ENCODE results near the gene TMEM198. TPM values are rescaled to one million over a fixed set of nuclear protein-coding genes. Genes with fewer than 3 reads are reported as not detected.

The TMEM198 gene
- total and polyA plus RNA-seq, 9 of the 15 experiments (the other 6 are each of a cell fraction or from before 2014, with no cell fraction given): 0.03 to 3.8 (median 1.0) TPM

GRCh38 chr2:219541611-219542180 is 2.1 kb upstream of the TMEM198 start (continued):
- no peak for TF ChIP-seq GTF2B (IDR thresholded peaks at IDR 0.05; ENCODE audit: extremely low read depth, insufficient read length)
- no peak for TF ChIP-seq ZKSCAN1 (IDR thresholded peaks at IDR 0.05; ENCODE audit: low read depth, low read length)
- no peak for TF ChIP-seq DMBX1 (CRISPR knock-in tag; IDR thresholded peaks at IDR 0.05; ENCODE audit: borderline replicate concordance)
- no peak for TF ChIP-seq ZNF3 (CRISPR knock-in tag; IDR thresholded peaks at IDR 0.05)
- 0 out of 2 replicates have a peak, but pooled peaks have one; percentile 31 for TF ChIP-seq CBFB (CRISPR knock-in tag; IDR thresholded peaks at IDR 0.05)
- TF ChIP-seq RUNX1 (IDR thresholded peaks at IDR 0.05; ENCODE audit: low read depth): no peak
- no peak; the same call in 1 of the 2 replicates for TF ChIP-seq CHAMP1 (IDR thresholded peaks at IDR 0.05)
- no peak for TF ChIP-seq ZNF444 (CRISPR knock-in tag; IDR thresholded peaks at IDR 0.05)
- TF ChIP-seq RBBP5 (IDR thresholded peaks at IDR 0.05; ENCODE audit: borderline replicate concordance, insufficient read depth, low read length, poor library complexity, severe bottlenecking): no peak
- TF ChIP-seq ZNF655 (CRISPR knock-in tag; IDR thresholded peaks at IDR 0.05): no peak
- TF ChIP-seq ZNF707 (CRISPR knock-in tag; conservative IDR thresholded peaks at IDR 0.05): no peak
- TF ChIP-seq MEF2D (tag; conservative IDR thresholded peaks at IDR 0.05; ENCODE audit: low read depth): no peak
- no peak for TF ChIP-seq ZSCAN29 (IDR thresholded peaks at IDR 0.05)
- TF ChIP-seq SMARCA4 (IDR thresholded peaks at IDR 0.05): no peak
- TF ChIP-seq TAF9B (IDR thresholded peaks at IDR 0.05; ENCODE audit: partially characterized antibody): no peak
- TF ChIP-seq ZNF133 (CRISPR knock-in tag; IDR thresholded peaks at IDR 0.05): no peak
- TF ChIP-seq ID3 (CRISPR knock-in tag; IDR thresholded peaks at IDR 0.05): no peak
- TF ChIP-seq ID3 (tag; IDR thresholded peaks at IDR 0.05): peak; percentile 85; the same call in 1 of the 2 replicates
- TF ChIP-seq FOXM1 (IDR thresholded peaks at IDR 0.05; ENCODE audit: low read depth): no peak
- TF ChIP-seq FOXM1 (CRISPR knock-in tag; IDR thresholded peaks at IDR 0.05; ENCODE audit: low read depth): peak; percentile 64; the same call in 1 of the 2 replicates
- TF ChIP-seq HDAC2 (IDR thresholded peaks at IDR 0.05): peak; percentile 13; the same call in 1 of the 2 replicates
- no peak for TF ChIP-seq SLC30A9 (CRISPR knock-in tag; IDR thresholded peaks at IDR 0.05)
- TF ChIP-seq GTF2A2 (tag; IDR thresholded peaks at IDR 0.05): no peak

Measured in K562 (cell line).